NOMO-1 treated with DMSO at 0.1 percent for 48 hours (cell line): ENCODE measurements around the gene NFX1.
"Not testable (repeated sequence)": the region's sequence is repeated elsewhere in the genome, so short reads cannot be mapped to it uniquely, and the experiment has no call there.

ENCODE experiments used
- DNase-seq: peaks from one replicate; lab custom pipeline; 2025; ENCODE audit not compliant: unreplicated experiment; lab: John Stamatoyannopoulos, UW

The NFX1 gene

DNA sequence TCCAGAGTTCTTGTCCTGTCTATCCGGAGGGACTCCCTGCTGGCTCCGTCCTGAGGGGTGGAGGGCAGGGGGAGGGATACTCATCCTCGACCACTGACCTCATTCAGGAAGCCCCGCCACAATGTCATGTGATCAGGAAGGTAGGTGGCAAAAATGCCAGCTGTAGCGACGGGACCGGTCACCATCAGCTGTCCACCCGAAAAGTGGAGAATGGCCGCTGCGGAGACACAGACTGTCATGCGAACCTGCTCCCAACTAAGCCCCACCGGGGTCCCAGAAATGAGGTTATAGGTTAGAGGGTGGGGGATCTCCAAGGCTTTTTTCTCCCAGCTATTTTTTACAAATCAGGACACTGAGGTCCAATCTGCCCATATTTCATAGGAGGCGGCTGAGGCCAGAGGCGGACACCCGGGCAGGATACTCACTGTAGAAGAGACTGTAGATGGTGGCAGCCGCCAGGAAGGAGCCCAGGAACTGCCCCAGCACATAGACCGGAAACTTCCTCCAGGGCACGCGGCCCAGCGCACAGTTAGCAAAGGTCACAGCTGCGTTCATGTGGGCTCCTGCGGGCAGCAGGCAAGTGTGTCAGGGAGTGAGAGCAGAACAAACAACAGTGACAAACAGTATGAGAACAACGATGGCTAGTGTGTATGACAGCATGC is 95.8 kb downstream of the NFX1 start:
- not testable (repeated sequence) for DNase-seq

DNA sequence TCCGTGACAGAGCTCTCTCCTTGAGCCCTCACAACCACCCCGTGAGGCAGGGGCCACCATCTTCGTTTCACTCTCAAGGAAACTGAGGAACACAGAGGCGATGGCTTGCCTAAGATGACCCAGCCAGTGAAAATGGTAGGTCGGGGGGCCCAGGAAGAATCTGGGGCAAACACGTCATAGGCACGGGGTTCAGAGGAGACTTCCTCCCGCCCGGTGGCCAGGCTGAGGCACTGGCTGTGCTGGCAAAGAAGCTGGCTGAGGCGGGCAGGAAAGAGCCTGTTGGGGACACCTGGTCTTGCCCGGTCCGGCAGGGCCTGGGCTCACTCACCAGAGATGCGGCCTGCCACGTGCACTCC is 96.3 kb downstream of the NFX1 start:
- DNase-seq, result not testable (repeated sequence)

DNA sequence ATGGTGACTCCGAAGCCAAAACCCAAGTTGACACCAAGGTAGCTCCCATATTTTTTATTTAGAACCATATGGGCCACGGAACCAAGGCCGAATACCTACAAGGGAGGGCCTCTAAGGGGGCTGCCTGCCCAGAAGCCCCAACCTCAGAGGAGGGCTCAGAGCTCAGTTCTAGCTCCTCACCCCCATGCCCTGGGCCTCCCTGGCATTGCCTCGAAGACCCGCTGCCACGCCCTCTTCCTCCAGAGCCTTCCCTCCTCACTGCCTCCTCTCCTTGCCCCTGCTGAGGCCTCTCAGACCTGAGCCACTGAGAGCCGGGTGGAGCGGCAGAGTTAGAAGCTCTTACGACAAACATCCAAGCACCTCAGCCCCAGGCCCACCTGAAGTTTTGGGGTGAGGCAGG is 96.7 kb downstream of the NFX1 start:
- DNase-seq, result not testable (repeated sequence)

DNA sequence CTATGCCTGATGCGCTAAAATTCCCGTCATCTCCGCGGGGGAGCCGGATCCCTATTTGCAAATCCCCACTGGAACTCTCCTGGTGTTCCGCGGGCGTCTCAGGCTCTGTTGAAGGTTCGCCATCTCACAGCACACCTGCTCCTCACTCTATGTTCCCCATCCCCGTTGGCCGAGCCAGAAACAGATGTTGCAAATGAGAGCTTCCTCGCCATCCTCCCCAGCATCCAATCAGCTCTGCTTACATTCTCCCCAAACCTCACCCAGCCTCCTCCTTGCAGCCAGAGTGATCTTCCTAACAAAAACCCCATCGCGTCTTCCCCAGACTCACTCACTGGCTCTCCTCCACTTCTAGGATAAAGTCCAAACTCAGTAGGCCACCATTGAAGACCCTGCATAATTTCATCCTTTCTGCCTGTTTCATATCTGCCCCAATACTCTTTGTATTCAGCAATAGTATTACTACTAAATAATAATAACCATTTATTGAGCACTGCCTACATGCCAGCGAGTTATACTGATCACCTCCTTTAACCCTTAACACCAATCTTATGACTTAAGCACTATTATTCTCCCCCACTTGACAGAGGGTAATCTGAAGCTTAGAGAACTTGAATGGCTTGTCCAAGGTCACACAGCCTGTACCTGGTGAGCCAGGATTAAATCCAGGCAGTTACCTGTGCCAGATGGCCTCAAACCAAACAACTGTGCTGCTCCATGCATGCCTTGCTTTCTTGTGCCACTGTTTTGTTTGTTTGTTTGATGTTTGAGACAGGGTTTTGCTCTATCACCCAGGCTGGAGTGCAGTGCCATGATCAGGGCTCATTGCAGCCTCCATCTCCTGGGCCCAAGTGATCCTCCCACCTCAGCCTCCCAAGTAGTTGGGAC is 98.0 kb downstream of the NFX1 start:
- DNase-seq, result no peak

DNA sequence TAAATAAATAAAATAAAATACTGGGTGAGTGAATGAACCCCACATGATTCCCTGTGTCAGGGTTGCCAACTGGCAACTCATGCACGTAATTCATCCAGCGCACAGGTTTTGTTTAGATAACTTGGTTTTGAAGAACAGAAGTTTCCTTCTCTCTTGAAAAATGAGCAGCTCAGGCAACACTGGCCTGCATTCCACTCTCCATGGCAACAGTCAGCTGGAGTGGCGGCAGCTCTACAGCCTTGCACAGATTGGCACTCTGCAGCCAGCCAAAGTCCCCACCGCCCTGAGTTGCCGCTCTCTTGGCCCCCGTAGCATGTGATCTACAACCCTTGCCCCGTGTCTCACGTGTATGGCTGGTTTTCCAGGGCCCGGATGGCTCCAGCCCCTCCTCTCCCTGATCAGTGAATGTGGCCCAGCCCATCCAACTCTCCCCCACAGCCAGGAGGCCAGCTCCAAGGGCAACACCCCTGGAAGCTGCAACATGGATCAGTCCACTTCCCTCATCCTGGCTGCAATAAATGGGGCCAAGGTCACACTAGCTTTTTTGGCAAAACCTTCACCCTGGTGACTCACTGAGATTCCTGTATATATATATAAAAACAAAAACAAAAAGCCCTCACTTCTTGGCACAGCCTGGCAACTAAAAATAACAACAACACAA is 100.9 kb downstream of the NFX1 start:
- DNase-seq, result not testable (repeated sequence)

DNA sequence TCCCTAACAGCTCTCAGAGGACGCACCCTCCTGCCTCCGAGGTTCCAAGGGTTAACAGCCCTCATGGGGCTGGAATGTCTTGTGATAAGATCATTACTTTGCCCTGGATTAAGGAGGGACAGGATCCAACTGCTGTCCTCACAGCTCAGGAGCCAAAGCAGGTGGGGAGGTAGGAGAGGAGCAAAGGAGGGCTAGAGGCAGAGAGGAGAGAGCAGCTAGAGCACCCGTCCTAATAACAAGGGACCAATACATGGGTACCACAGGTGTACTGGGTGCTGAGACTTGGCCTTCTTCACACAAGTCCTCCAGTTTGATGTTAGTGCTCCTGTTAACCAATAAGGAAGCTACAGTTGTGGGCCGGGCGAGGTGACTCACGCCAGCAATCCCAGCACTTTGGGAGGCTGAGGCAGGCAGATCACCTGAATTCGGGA is 102.3 kb downstream of the NFX1 start:
- not testable (repeated sequence) for DNase-seq

DNA sequence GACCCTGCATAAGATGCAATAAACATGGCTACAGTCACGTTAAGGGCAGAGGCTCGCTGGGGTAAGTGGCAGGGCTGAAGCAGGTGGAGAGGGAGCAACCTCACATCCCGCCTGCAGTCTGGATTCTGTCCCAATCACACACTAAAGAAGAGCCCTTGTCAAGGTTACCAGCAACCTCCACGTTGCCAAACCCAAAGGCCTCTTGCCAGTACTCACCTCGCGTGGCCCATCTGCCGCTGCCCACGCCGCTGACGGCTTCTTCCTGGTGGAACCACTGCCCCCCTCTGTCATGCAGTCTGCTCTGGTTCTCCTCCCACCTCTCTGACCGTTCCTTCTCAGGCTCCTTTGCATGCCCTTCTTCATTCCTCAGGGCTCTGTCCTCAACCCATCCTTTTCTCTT is 103.3 kb downstream of the NFX1 start:
- DNase-seq, result no peak

DNA sequence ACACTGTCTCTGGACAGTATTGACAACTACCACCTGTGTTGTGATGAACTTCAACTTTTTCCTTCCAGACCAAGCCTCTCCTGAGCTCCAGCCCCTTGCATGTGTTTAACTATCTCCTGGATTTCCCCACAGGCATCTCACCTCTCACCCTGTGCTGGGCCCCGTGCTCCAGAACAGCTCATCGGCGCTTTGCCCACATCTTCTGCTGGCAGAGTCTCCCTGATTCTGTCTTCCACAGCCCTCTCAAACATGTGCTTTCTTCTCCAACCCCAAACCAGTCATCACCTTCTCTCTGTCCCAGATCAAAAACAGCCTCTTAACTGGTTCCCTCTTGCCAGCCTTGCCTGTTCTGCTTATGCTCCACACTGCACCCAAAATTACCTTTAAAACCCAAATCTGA is 103.7 kb downstream of the NFX1 start:
- DNase-seq, result not testable (repeated sequence)

DNA sequence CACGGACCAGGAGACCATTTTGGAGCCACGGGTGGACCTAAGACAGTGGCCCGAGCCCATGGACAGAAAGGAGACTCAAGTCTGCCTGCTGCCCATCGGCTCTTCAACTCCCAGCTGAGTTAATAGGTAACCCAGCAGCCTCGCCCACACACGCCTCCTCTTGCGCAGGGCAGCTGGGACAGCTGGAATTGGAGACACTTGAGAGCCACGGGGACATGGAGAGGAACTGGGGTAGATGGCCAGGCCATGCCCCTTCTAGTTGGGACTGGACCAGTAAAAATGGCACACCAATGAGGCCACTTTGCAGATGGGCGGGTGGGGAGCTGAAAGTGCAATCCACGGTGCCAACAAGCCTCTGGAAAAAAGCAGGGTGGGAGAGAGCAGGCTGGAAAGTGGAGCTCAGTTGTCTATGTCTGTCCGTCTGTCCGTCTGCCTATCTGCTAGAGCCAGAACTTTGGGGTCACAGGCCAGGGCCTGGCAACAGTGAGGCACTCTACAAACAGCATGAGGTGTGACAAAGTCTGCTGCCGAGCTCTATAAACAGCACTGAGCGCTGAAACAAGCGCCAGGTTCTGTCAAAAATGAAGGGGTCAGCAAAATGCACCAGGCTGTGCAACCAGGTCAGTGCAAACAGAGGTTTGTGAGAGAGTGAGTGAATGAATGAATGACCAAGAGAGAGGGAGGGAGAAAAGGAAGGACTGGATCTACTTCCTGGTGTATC is 105.0 kb downstream of the NFX1 start:
- DNase-seq, result not testable (repeated sequence)

DNA sequence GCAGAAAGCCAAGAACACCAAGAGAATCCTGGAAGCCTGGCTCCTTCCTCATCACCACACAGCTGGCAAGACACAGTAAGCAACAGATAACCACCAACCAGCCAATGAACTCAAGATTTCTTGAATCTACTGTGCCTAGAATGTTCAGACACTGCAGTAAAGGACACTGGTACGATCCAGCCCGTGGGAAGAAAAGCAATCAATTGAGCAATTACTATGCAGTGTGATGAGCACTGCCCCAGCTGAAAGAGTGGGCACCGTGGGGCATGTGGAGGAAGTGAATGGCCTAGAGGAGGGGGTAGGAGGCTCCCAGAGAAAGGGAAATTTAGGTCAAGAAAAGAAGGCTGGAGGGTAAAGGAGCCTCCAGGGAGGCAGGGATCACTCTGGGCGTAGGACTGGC is 107.5 kb downstream of the NFX1 start:
- not testable (repeated sequence) for DNase-seq

DNA sequence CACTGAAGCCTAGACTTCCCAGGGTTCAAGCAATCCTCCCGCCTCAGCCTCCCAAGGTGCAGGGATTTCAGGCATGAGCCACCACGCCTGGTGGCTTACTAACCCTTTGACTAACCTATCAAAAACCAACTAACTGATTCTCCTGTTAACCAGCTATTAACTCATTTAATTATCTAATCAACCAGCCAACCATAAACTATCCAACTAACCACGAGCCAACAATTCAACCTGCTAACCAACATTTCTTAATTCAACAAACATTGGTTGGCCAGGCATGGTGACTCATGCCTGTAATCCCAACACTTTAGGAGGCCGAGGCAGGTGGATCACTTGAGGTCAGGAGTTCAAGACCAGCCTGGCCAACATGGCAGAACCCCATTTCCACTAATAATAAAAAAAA is 108.7 kb downstream of the NFX1 start:
- not testable (repeated sequence) for DNase-seq

DNA sequence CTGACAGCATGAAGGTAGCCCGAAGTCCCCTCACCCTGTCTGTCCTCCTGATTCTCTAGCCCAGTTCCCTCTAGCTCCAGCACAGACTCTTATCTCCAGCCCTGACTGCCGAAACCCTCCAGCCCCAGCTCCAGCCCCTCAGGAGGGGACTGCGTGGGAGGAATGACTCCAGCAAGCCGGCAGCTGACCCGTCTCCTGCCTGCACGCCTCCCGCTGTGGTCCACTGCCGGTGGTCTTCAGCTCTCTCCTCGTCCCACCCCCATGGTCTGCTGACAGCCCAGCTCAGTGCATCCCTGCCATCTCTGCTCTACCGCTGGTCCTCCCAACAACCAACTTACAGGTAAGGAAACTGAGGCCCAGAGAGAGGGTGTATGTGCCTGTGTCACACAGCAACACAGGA is 111.5 kb downstream of the NFX1 start:
- DNase-seq, result not testable (repeated sequence)

DNA sequence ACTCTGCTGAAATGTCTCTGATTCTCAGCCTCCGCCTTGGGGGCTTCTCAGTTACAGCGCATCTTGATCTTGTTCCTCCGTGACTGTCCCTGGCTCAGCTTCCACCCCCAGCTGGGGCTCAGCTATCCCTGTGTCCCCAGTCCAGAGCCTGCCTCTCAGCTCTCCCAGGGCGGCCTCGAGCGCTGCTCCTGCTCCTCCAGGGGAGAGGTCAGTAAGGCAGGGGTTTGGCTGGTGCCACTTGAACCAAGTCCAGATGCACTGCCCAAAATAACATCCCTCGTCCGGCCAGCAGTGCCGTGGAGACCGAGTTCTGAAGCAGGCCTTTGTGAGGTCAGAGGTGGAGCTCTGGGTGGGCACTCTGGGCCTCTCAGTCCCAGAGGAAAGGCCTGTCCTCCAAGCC is 112.1 kb downstream of the NFX1 start, which contains the start of gene AQP7:
Gene AQP7 (minus strand): TSS at position 198 of the 400 bp plus-strand sequence. CDS start 1,306 bp downstream, outside the sequence.
- not testable (repeated sequence) for DNase-seq

DNA sequence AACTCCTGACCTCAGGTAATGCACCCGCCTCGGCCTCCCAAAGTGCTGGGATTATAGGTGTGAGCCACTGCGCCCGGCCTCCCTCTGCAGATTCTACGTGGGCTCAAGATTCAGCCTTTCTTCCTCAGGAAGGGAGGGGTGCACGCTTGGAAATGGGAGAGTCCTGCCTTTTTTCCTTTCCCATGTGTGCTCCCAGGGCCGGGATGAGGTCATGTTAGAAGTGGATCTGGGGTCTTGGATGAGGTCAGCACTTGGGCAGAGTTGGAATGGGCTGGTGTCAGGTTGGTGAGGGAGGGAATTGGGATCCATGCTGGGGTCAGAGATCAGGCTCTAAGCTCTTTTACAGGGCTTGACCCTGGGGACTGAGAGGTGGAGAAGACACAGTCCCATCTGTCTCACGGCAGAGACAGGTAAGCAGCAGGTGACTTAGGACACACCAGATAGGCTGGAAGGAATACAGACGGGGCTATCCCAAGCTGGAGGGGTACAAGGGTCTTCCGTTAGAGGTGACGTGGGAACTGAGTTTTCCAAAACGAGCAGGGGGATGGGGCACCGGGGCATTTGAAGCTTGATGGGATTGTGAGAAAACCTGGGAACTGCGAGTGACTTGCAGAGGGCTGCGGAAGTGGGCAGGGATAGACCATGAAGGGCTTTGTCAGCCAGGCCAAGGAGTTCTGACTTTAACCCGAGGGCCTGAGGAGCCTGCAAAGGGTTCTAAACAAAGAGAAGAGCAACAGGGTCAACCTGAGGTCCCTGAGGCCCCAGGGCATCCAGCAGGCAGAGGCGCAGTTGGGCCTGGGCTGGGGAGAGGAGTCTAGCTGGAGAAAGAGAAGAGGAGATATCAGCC is 113.8 kb downstream of the NFX1 start:
- no peak for DNase-seq

DNA sequence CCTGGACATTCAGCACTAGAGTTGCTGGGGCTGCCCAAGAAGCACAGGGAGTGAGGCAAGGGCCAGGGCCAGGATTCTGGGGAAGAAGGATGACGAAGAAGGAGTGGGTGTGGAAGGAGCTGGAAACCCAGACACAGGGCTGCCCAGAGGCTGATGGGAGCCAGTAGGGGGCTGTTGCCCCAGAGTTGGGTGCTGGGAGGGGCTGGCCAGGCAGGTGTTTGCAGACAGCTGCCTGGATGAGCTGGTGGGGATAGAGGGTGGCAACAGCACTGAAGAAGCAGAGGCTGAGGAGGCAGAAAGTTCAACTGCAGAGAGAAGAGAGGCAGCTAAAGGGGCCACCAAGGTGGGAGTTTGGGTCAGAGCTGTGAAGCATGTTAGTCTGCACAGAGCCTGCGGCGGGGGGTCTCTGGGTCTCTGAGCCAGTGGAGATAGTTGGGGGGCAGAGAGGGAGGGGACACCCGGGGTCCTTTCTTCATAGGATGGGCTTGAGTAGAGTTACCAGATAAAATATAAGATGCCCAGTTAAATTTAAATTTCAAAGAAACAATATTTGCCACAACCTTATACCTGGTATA is 114.6 kb downstream of the NFX1 start:
- no peak for DNase-seq

DNA sequence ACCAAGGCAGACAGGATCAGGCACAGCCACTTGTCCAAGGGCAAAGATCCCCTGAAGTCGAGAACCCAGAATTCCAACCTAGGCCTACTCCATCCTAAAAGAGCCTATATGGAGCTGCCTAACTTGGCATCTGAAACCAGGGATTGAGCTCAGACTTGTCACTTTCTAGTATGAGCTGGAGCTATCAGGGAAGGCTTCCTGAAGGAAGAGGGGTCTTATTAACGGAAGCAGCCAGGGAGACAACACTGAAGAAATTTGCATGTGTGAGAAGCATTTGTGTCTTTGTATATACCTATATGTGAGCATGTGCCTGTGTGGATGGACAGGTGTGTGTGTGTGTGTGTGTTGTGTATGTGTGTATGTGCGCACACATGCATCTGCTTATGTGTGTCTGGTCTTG is 116.7 kb downstream of the NFX1 start:
- no peak for DNase-seq

DNA sequence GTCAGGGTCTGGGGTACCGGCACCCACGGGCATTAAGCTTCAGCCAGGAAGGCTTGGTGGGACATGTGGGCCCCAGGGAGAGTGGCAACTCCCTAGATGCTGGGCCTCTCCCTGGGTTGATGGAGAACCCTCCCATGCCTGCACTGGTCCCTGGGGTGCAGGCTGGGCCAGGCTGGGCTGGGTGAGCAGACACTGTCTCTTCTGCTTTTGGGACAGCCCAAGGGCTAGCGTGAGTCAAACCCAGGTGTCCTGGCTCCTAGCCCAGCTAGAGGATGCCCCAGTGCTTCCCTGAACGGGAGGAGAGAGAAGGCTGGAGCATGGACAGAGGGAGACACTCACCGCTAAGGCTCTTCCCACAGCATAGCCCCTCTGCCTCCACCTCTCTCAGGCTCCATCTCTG is 117.8 kb downstream of the NFX1 start:
- no peak for DNase-seq

DNA sequence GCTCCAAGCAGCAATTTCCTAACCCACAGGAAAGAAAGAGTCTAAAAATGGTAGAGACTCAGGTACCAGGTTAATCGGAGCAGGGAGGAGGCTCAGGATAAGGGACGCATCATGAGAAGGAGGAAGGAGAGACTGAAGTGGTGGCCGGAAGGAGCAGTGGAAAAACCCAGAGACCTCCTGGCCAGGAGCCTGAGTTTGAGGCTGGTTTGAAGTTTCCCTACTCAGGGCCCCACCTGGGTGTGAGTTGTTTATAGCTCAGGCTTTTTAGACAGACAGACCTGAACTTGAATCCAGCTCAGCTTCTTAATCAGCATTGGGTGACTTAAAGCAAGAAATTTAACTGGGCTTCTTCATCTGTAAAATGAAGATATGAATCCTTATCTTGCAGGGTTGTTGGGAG is 124.0 kb downstream of the NFX1 start:
- DNase-seq, result no peak

DNA sequence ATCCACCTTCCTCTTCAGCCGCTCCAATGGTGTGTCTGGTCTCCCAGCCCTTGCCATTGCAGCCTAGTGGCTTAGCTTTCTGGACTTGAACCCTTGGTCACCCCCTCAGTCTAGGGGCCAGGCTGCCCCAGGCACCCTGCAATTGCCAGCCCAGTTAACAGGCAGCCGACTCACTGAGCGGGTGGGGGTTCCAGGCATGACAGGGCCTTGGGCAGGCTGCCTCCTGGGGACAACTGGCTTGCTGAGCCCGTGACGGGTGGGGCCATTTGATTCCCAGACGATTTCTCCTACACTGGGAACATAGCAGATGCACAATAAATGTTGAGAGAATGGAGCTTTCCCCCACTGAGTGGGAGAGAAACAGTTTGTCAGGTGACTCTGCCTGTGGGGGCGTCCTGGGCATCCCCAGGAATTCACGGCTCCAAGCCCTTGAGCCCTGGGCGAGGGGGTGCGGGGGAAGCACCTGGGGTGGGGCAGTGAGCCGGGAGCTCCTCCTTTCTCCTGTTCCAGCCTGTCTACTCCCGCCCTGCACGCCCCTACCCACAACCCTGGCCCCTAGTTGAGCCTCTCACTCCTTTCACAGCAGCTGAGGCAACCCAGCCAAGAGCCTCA is 124.7 kb downstream of the NFX1 start:
- DNase-seq, result no peak
